K562 (cell line): ENCODE measurements around the gene EPHB1. TPM values are rescaled to one million over a fixed set of nuclear protein-coding genes. Genes with fewer than 3 reads are reported as not detected.

ENCODE experiments used
- ATAC-seq: fragments of 200-7000 bp; cut with Tn5 transposase; 3 replicates; pipeline ENCODE4 v1.9.1; 2020; ENCODE audit warnings: moderate library complexity
- BruUV-seq: library from RNA; stranded (reverse); fragments of 400-500 nt; replicated peaks from 2 replicates; lab custom pipeline; 2021; lab: Mats Ljungman, UMichigan
- CTCF ChIA-PET: fragments of 300-600 bp; formaldehyde crosslinking; extraction: SDS; loops from one replicate; lab custom pipeline; 2021; ENCODE audit warnings: low intra/inter-chr PET ratio; lab: Yijun Ruan, JAX
- POLR2A ChIA-PET: fragments of 300-600, 350-650 bp; sonication (Branson Sonifier 250); formaldehyde crosslinking; extraction: SDS; loops from one replicate; lab custom pipeline; 2021; ENCODE audit warnings: antibody characterized with exemption, inconsistent platforms; lab: Yijun Ruan, JAX
- DNase-seq, 4 experiments: peaks; one replicate each; pipeline versions ENCODE4 v3.0.0 to v3.0.0-alpha.2; 2011 to 2018; ENCODE audit warnings: low spot score in 3 of 4, mixed read lengths in 3 of 4; ENCODE audit errors: extremely low read depth in 1 of 4
- FAIRE-seq: peaks from 2 replicates; lab custom pipeline; 2011; peaks lifted over from hg19 to GRCh38; lab: Jason Lieb, UNC
- H2AFZ ChIP-seq: 2 replicates; pipeline ENCODE4 v1.6.0; 2011; ENCODE audit warnings: low read depth, low read length, control low read depth, inconsistent platforms
- H3K27ac ChIP-seq: fragments of 200-600 bp; 3 replicates; pipeline ENCODE4 v1.8.0; 2011; ENCODE audit warnings: low read depth, mild to moderate bottlenecking, control low read depth, inconsistent platforms, low read length, moderate library complexity, mixed read lengths; ENCODE audit errors: extremely low read depth
- H3K27me3 ChIP-seq, 2 experiments: fragments of 300-600 bp in 1 of 2; 2 replicates in 1 of 2; 3 replicates in 1 of 2; pipeline versions ENCODE4 v1.6.0 to v1.8.0; 2011; ENCODE audit warnings: inconsistent platforms in 2 of 2, low read length in 2 of 2, mild to moderate bottlenecking in 1 of 2, mixed read lengths in 1 of 2, moderate library complexity in 1 of 2; ENCODE audit not compliant: control insufficient read depth in 2 of 2, insufficient read depth in 2 of 2
- H3K36me3 ChIP-seq: fragments of 300-600 bp; 3 replicates; pipeline ENCODE4 v1.8.0; 2011; ENCODE audit warnings: mild to moderate bottlenecking, low read length, inconsistent platforms; ENCODE audit not compliant: control insufficient read depth, insufficient read depth
- H3K4me1 ChIP-seq, 2 experiments: fragments of 200-600 bp in 1 of 2; replicated peaks in 1 of 2; 2 replicates in 1 of 2; 3 replicates in 1 of 2; pipeline versions ENCODE4 v1.5.1 to v1.8.0; 2011; ENCODE audit warnings: inconsistent platforms in 2 of 2, low read length in 2 of 2, mild to moderate bottlenecking in 1 of 2, mixed read lengths in 1 of 2, moderate library complexity in 1 of 2; ENCODE audit not compliant: control insufficient read depth in 2 of 2, insufficient read depth in 2 of 2
- H3K4me2 ChIP-seq: 2 replicates; pipeline ENCODE4 v1.6.1; 2011; ENCODE audit warnings: low read length, control low read depth, inconsistent platforms, mixed read lengths; ENCODE audit not compliant: insufficient read depth
- H3K4me3 ChIP-seq: fragments of 200-600 bp; sonication (generic), shearing (Covaris generic); 2 replicates; pipeline ENCODE4 v1.5.1; 2016; ENCODE audit warnings: control low read depth, inconsistent platforms
- H3K79me2 ChIP-seq: fragments of 200-600 bp; 3 replicates; pipeline ENCODE4 v1.8.0; 2011; ENCODE audit warnings: low read length, inconsistent platforms; ENCODE audit not compliant: control insufficient read depth, insufficient read depth
- H3K9ac ChIP-seq, 2 experiments: 2 replicates each; pipeline versions ENCODE4 v1.6.0 to v1.6.1; 2011; ENCODE audit warnings: low read depth in 2 of 2, low read length in 2 of 2, control low read depth in 1 of 2, inconsistent platforms in 1 of 2, mild to moderate bottlenecking in 1 of 2, mixed read lengths in 1 of 2; ENCODE audit not compliant: insufficient read depth in 1 of 2
- H3K9me1 ChIP-seq: one replicate; pipeline ENCODE4 v1.6.0; 2011; ENCODE audit warnings: inconsistent platforms, mild to moderate bottlenecking, low read length, moderate library complexity; ENCODE audit not compliant: control insufficient read depth, insufficient read depth
- H3K9me3 ChIP-seq: replicated peaks from 2 replicates; pipeline ENCODE4 v1.5.1; 2011; ENCODE audit warnings: low read depth, low read length, inconsistent platforms; ENCODE audit not compliant: control insufficient read depth, insufficient read depth
- H4K20me1 ChIP-seq: replicated peaks from 2 replicates; pipeline ENCODE4 v1.6.1; 2011; ENCODE audit warnings: low read length, inconsistent platforms, mixed read lengths; ENCODE audit not compliant: control insufficient read depth, insufficient read depth
- BRD9 ChIP-seq: fragments of 450-650 bp; IDR thresholded peaks from 2 replicates; pipeline ENCODE4 v1.6.1; 2018; ENCODE audit warnings: low read depth; ENCODE audit not compliant: partially characterized antibody
- CBFB ChIP-seq: sonication (generic); formaldehyde crosslinking; IDR thresholded peaks from 2 replicates; pipeline ENCODE4 v1.4.0; 2020; ENCODE audit warnings: mild to moderate bottlenecking, missing genetic modification reagents
- ELK3 ChIP-seq: fragments of 450-650 bp; formaldehyde crosslinking; IDR thresholded peaks from 2 replicates; pipeline ENCODE4 v1.4.0; 2020; ENCODE audit warnings: mild to moderate bottlenecking
- MED1 ChIP-seq: sonication (generic); formaldehyde crosslinking; IDR thresholded peaks from 2 replicates; pipeline ENCODE4 v1.8.1; 2023; ENCODE audit warnings: missing genetic modification reagents, borderline replicate concordance
- NCOA2 ChIP-seq, 2 experiments: fragments of 450-650 bp; IDR thresholded peaks; 2 replicates each; pipeline ENCODE4 v1.6.1; 2018; ENCODE audit warnings: mild to moderate bottlenecking in 2 of 2, moderate library complexity in 1 of 2; ENCODE audit not compliant: partially characterized antibody in 2 of 2
- NEUROD1 ChIP-seq: fragments of 150-350 bp; IDR thresholded peaks from 2 replicates; pipeline ENCODE4 v1.6.1; 2014; ENCODE audit warnings: borderline replicate concordance, low read length, low read depth; ENCODE audit not compliant: partially characterized antibody
- NONO ChIP-seq, 2 experiments: fragments of 200-400 bp in 1 of 2; fragments of 450-650 bp in 1 of 2; formaldehyde crosslinking in 1 of 2; IDR thresholded peaks; 2 replicates each; pipeline ENCODE4 v1.6.1; 2017; ENCODE audit warnings: low read depth in 2 of 2, mild to moderate bottlenecking in 2 of 2, moderate library complexity in 2 of 2, low read length in 1 of 2
- NRF1 ChIP-seq, 2 experiments: fragments of 450-650 bp; IDR thresholded peaks in 1 of 2; conservative IDR thresholded peaks in 1 of 2; 2 replicates each; pipeline ENCODE4 v1.6.1; 2014; ENCODE audit warnings: mild to moderate bottlenecking in 2 of 2
- RBM34 ChIP-seq: fragments of 200-400 bp; formaldehyde crosslinking; IDR thresholded peaks from 2 replicates; pipeline ENCODE4 v1.6.1; 2018; ENCODE audit warnings: low read length, borderline replicate concordance; ENCODE audit not compliant: insufficient read depth
- SRSF1 ChIP-seq: fragments of 200-400 bp; formaldehyde crosslinking; IDR thresholded peaks from 2 replicates; pipeline ENCODE4 v1.6.1; 2017; ENCODE audit warnings: mild to moderate bottlenecking, low read depth, low read length, moderate library complexity
- THRA ChIP-seq: fragments of 450-650 bp; IDR thresholded peaks from 2 replicates; pipeline ENCODE4 v1.6.1; 2017; ENCODE audit warnings: mild to moderate bottlenecking, moderate library complexity
- ZNF444 ChIP-seq: fragments of 250-450 bp; sonication (Bioruptor Pico); IDR thresholded peaks from 2 replicates; pipeline ENCODE4 v1.4.0; 2020; ENCODE audit warnings: mild to moderate bottlenecking, moderate library complexity
- ZNF561 ChIP-seq: fragments of 450-650 bp; formaldehyde crosslinking; conservative IDR thresholded peaks from 2 replicates; pipeline ENCODE4 v1.4.0; 2020; ENCODE audit warnings: mild to moderate bottlenecking, moderate library complexity
- WGBS: fragments of 100-300 bp; shearing (Covaris generic); methylation state at CpG from one replicate; pipeline ENCODE4 v1.1.6; 2016; ENCODE audit warnings: low coverage, mixed read lengths; ENCODE audit not compliant: insufficient coverage; ENCODE audit errors: missing lambda C conversion rate; 5-methylcytosine and 5-hydroxymethylcytosine counted together
- in situ Hi-C: fragments of 300-500 bp; cut with MboI; formaldehyde crosslinking; loops from 4 replicates; pipeline ENCODE4 v1.15.0; 2018; ENCODE audit warnings: inconsistent platforms, mixed read lengths
- intact Hi-C: fragments of 100-400 bp; cut with micrococcal nuclease; formaldehyde crosslinking; loops from 2 replicates; pipeline ENCODE4 v1.14.2; 2022
- polyA plus RNA-seq, 8 experiments: library from polyadenylated mRNA; depleted of rRNA in 4 of 8; stranded (reverse) in 5 of 8; unstranded in 3 of 8; fragments of >200 nt; fragmentation: Nextera tagmentation in 2 of 8; fragmentation: Illumina TruSeq in 1 of 8; extraction: Ambion mirVana in 2 of 8; extraction: Trizol in 1 of 8; gene quantifications; 2 replicates each; pipeline versions ENCODE4 v1.2.1 to v1.2.3, GENCODE V29; 2011 to 2014; ENCODE audit warnings: inconsistent platforms in 1 of 8, missing spikeins in 1 of 8
- total RNA-seq, 7 experiments: library from RNA; depleted of rRNA in 6 of 7; stranded (reverse); fragments of >200 nt in 6 of 7; fragmentation: Illumina TruSeq in 2 of 7; extraction: Trizol in 2 of 7; gene quantifications; 2 replicates each; pipeline versions ENCODE4 v1.2.1 to v1.2.3, GENCODE V29; 2011 to 2021; ENCODE audit warnings: low replicate concordance in 1 of 7
- TF ChIP-seq, protein P1 (sequence below), 3 experiments: fragments of 200-800 bp in 1 of 3; sonication (Bioruptor generic) in 1 of 3; sonication (generic) in 1 of 3; formaldehyde crosslinking in 1 of 3; IDR thresholded peaks; 2 replicates each; pipeline versions ENCODE4 v1.6.1 to v1.8.0; 2016 to 2022; ENCODE audit warnings: mild to moderate bottlenecking in 2 of 3, missing compliant biosample characterization in 2 of 3, missing genetic modification characterization in 2 of 3, missing genetic modification reagents in 1 of 3

Gene EPHB1
- total and polyA plus RNA-seq, 9 of the 15 experiments (the other 6 are each of a cell fraction or from before 2014, with no cell fraction given): 0.29 TPM; not detected in 8

GRCh38 chr3:134829721-134830120, 34.7 kb downstream of the EPHB1 start (continued):
- TF ChIP-seq ELK3 (CRISPR knock-in tag): no peak
- TF ChIP-seq THRA: no peak
- TF ChIP-seq ZNF444: no peak
- TF ChIP-seq SRSF1: no peak

- no peak overlapping the region for H3K4me2 ChIP-seq
- H4K20me1 ChIP-seq: no peaks in the 10 kb centered on the region
- H2AFZ ChIP-seq: no peak overlapping the region
- BruUV-seq: no TSS peak
- FAIRE-seq (no peak), ATAC-seq (no peak)
- H3K27ac ChIP-seq: no peak overlapping the region
- H3K4me1 ChIP-seq: no peaks in the 10 kb centered on the region
- 0% methylated on average over 2 of the region's 4 CpGs for WGBS
- no peaks in the 10 kb centered on the region for H3K9me1 ChIP-seq
- TF ChIP-seq MED1 (no peak), NRF1 (conservative IDR thresholded peaks at IDR 0.05 in 1 of 2, IDR thresholded peaks at IDR 0.05 in 1 of 2) (no peak), CBFB (CRISPR knock-in tag) (no peak), NCOA2 (IDR thresholded peaks at IDR 0.05; ENCODE audit: partially characterized antibody in 2 of 2) (no peak), NEUROD1 (no peak), NONO (IDR thresholded peaks at IDR 0.05; ENCODE audit: low read depth in 2 of 2, low read length in 1 of 2) (no peak), ZNF561 (CRISPR knock-in tag) (no peak), RBM34 (no peak), BRD9 (no peak)
- TF ChIP-seq, protein P1, sequence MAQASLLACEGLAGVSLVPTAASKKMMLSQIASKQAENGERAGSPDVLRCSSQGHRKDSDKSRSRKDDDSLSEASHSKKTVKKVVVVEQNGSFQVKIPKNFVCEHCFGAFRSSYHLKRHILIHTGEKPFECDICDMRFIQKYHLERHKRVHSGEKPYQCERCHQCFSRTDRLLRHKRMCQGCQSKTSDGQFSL (CRISPR knock-in tag; IDR thresholded peaks at IDR 0.05): no peak
- TF ChIP-seq, protein P1 (tag; IDR thresholded peaks at IDR 0.05): no peak
- TF ChIP-seq, all 486 proteins: peak for 0
- H3K27me3 ChIP-seq: no peaks in the 10 kb centered on the region
- POLR2A ChIA-PET: no interaction called here
- no peaks in the 10 kb centered on the region for H3K9me3 ChIP-seq
- in situ Hi-C loops (no loop called here), intact Hi-C loops (no loop called here)
- no peak overlapping the region for H3K9ac ChIP-seq
- CTCF ChIA-PET: no interaction called here
- no peak for DNase-seq
- no peak overlapping the region for H3K4me3 ChIP-seq
- H3K79me2 ChIP-seq: no peaks in the 10 kb centered on the region
- H3K36me3 ChIP-seq: no peaks in the 10 kb centered on the region
Observed at GRCh38 chr3:134832585-134832984, 37.5 kb downstream of the EPHB1 start.
